ENCODE data around the gene SUPT7L. TPM values are rescaled to one million over a fixed set of nuclear protein-coding genes. Genes with fewer than 3 reads are reported as not detected.

The SUPT7L gene
- total RNA-seq, 2 experiments from 2014 or later = 33.0 to 33.6 TPM

DNA sequence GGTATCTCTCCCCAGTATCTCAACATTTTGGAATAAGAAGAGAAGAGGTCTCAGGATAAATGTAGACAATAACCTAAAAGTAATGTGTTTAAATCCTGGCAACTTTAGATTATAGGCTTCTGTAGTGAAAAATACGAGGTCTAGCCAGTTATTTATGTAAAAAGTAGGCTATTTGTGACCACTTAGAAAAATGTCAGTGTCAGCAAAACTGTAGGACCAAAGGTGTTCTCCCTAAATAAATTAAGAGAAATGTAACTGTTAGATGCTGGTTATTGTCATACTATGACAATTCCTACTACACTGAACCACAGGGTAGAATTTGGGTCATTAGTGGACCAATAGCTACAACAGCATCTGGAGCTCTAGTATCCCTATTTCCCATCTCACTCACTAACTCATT is 2.0 kb downstream of the SUPT7L start:
- no peak for TF ChIP-seq EZH2phosphoT487 (IDR thresholded peaks at IDR 0.05; ENCODE audit: borderline replicate concordance, low read depth, low read length)
- ChIA-PET CTCF (ENCODE audit: unreplicated experiment) (no interaction called here), POLR2A (no interaction called here)
- Histone ChIP-seq H3K4me3 (ENCODE audit: low read depth, low read length, poor library complexity, severe bottlenecking) (no peak overlapping the region), H3K36me3 (ENCODE audit: insufficient read depth, low read length) (peaks cover 52% of the 10 kb centered on the region), H3K9me3 (ENCODE audit: low read length) (no peaks in the 10 kb centered on the region), H3K4me1 (ENCODE audit: insufficient read depth, low read length, poor library complexity, severe bottlenecking) (peaks cover 23% of the 10 kb centered on the region), H4K20me1 (ENCODE audit: insufficient read depth, low read length) (no peaks in the 10 kb centered on the region), H2AFZ (ENCODE audit: low read length) (no peak overlapping the region), H3K27ac (ENCODE audit: low read depth, low read length, poor library complexity, severe bottlenecking) (no peak overlapping the region), H3K4me2 (ENCODE audit: low read length) (no peak overlapping the region), H3K9me2 (ENCODE audit: insufficient read depth, low read length) (no peaks in the 10 kb centered on the region), H3K79me2 (ENCODE audit: insufficient read depth, low read depth, low read length) (peaks cover 34% of the 10 kb centered on the region)
- intact Hi-C loops (cut with micrococcal nuclease; ENCODE audit: unreplicated experiment) = loop anchor here (10.0 kb wide), 1 partner anchor 257 kb away; the partner anchor contains the start of gene PPM1G
- BruUV-seq (replicated peaks) = no TSS peak
- no peak for DNase-seq (ENCODE audit: low spot score)

DNA sequence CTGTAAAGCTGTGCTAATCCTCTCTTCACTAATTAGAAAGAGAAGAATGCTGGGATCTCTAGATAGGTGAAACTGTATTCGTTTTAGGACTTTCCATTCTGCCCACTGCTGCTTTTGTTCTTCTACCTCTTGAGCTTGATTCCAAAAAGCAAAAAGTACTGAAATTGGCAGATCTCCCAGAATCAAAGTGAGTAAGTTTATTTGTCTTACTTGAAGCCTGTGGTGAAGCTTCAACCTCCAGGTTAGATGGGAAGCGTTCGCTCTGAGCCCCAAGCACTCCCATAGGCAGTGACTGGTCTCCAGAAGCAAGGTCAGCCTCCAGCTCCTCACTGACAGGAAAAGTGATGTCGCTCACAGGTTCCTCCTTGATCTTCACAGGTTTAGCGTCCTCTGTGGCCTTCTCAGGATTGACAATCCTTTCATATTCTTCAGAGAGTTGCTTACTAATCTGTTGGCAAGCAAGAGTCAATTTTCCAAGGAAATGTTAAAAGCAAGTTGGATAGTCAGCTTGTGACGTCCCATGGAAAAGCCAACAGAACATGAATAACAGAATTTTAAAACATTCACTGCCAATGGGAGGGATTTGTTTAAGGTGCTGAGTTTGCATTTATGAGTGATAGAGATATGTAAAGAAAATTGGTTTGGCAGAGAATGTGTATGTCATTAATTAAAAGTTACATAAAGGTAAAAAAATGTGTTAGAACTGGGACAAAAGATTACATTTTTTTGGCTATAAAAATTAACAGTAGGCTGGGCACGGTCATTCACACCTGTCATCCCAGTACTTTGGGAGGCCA is 8.1 kb downstream of the SUPT7L start:
- intact Hi-C loops (cut with micrococcal nuclease; ENCODE audit: unreplicated experiment) = no loop called here
- no TSS peak for BruUV-seq (replicated peaks)
- ChIA-PET CTCF (ENCODE audit: unreplicated experiment) (no interaction called here), POLR2A (interaction anchor here (0.6 kb wide), 1 partner anchor 11 kb away, joined by 3 read pairs; no protein-coding TSS in a partner anchor)
- Histone ChIP-seq H4K20me1 (ENCODE audit: insufficient read depth, low read length) (no peaks in the 10 kb centered on the region), H3K79me2 (ENCODE audit: insufficient read depth, low read depth, low read length) (no peaks in the 10 kb centered on the region), H3K4me1 (ENCODE audit: insufficient read depth, low read length, poor library complexity, severe bottlenecking) (peaks cover 7% of the 10 kb centered on the region), H3K9me3 (ENCODE audit: low read length) (no peaks in the 10 kb centered on the region), H3K9me2 (ENCODE audit: insufficient read depth, low read length) (no peaks in the 10 kb centered on the region), H2AFZ (ENCODE audit: low read length) (no peak overlapping the region), H3K4me3 (ENCODE audit: low read depth, low read length, poor library complexity, severe bottlenecking) (no peak overlapping the region), H3K4me2 (ENCODE audit: low read length) (no peak overlapping the region), H3K27ac (ENCODE audit: low read depth, low read length, poor library complexity, severe bottlenecking) (no peak overlapping the region), H3K36me3 (ENCODE audit: insufficient read depth, low read length) (peaks cover 93% of the 10 kb centered on the region)
- TF ChIP-seq, protein P1, sequence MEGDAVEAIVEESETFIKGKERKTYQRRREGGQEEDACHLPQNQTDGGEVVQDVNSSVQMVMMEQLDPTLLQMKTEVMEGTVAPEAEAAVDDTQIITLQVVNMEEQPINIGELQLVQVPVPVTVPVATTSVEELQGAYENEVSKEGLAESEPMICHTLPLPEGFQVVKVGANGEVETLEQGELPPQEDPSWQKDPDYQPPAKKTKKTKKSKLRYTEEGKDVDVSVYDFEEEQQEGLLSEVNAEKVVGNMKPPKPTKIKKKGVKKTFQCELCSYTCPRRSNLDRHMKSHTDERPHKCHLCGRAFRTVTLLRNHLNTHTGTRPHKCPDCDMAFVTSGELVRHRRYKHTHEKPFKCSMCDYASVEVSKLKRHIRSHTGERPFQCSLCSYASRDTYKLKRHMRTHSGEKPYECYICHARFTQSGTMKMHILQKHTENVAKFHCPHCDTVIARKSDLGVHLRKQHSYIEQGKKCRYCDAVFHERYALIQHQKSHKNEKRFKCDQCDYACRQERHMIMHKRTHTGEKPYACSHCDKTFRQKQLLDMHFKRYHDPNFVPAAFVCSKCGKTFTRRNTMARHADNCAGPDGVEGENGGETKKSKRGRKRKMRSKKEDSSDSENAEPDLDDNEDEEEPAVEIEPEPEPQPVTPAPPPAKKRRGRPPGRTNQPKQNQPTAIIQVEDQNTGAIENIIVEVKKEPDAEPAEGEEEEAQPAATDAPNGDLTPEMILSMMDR (conservative IDR thresholded peaks at IDR 0.05; ENCODE audit: low read length) = no peak
- no peak for TF ChIP-seq EZH2phosphoT487 (IDR thresholded peaks at IDR 0.05; ENCODE audit: borderline replicate concordance, low read depth, low read length)
- no peak for DNase-seq (ENCODE audit: low spot score)

DNA sequence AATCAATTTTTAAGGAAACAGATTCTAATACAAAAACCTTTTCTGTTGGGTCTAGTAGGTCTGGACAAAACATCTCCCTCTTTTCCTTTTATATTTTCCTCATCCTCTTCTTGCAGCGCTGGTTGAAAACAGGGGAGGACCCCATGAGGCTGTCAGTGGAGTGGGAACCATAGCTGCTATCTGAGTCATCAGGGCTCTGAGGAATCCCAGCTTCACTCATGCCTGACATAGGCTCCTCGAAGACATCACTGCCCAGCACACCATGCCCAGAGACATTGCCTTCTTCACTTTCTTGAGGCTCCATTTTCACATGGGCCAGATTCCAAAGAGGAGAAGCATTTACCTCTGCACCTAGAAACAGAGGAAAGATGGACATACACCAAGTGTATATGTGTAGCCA is 10.0 kb downstream of the SUPT7L start:
- intact Hi-C loops (cut with micrococcal nuclease; ENCODE audit: unreplicated experiment) = no loop called here
- peaks cover 93% of the 10 kb centered on the region for H3K36me3 ChIP-seq (ENCODE audit: insufficient read depth, low read length)
- POLR2A ChIA-PET = interaction anchor here (0.7 kb wide), 1 partner anchor 1190 kb away, joined by 3 read pairs; no protein-coding TSS in a partner anchor
- H2AFZ ChIP-seq (ENCODE audit: low read length) = no peak overlapping the region
- H3K79me2 ChIP-seq (ENCODE audit: insufficient read depth, low read depth, low read length) = no peaks in the 10 kb centered on the region
- no TSS peak for BruUV-seq (replicated peaks)
- CTCF ChIA-PET (ENCODE audit: unreplicated experiment) = no interaction called here
- H3K9me3 ChIP-seq (ENCODE audit: low read length) = no peaks in the 10 kb centered on the region
- no peaks in the 10 kb centered on the region for H3K9me2 ChIP-seq (ENCODE audit: insufficient read depth, low read length)
- no peak for DNase-seq (ENCODE audit: low spot score)
- no peak overlapping the region for H3K4me2 ChIP-seq (ENCODE audit: low read length)
- H3K4me3 ChIP-seq (ENCODE audit: low read depth, low read length, poor library complexity, severe bottlenecking) = no peak overlapping the region
- H4K20me1 ChIP-seq (ENCODE audit: insufficient read depth, low read length) = no peaks in the 10 kb centered on the region
- TF ChIP-seq, protein P1 (conservative IDR thresholded peaks at IDR 0.05; ENCODE audit: low read length) = no peak
- no peak for TF ChIP-seq EZH2phosphoT487 (IDR thresholded peaks at IDR 0.05; ENCODE audit: borderline replicate concordance, low read depth, low read length)
- H3K27ac ChIP-seq (ENCODE audit: low read depth, low read length, poor library complexity, severe bottlenecking) = no peak overlapping the region
- peaks cover 7% of the 10 kb centered on the region for H3K4me1 ChIP-seq (ENCODE audit: insufficient read depth, low read length, poor library complexity, severe bottlenecking)
